Left ventricle myocardium inferior (tissue), 1 donor: ENCODE measurements around the gene PXN. TPM values are rescaled to one million over a fixed set of nuclear protein-coding genes. Genes with fewer than 3 reads are reported as not detected.
A peak's percentile ranks its signal among the peaks of the same experiment; 100 is the strongest.
"Not testable (repeated sequence)": the region's sequence is repeated elsewhere in the genome, so short reads cannot be mapped to it uniquely, and the experiment has no call there.

Experiments used
- DNase-seq: peaks from one replicate; pipeline ENCODE4 v3.0.0-alpha.2; 2020
- H3K27ac ChIP-seq: fragments of 200-600 bp; replicated peaks from 2 replicates; pipeline ENCODE4 v1.8.0; 2021
- H3K27me3 ChIP-seq: fragments of 200-600 bp; 2 replicates; pipeline ENCODE4 v1.8.0; 2021; ENCODE audit warnings: low read depth
- H3K36me3 ChIP-seq: fragments of 200-600 bp; 2 replicates; pipeline ENCODE4 v1.8.0; 2021
- H3K4me1 ChIP-seq: fragments of 200-600 bp; 2 replicates; pipeline ENCODE4 v1.8.0; 2021
- H3K4me3 ChIP-seq: fragments of 200-600 bp; 2 replicates; pipeline ENCODE4 v1.8.0; 2021; ENCODE audit warnings: mild to moderate bottlenecking, moderate library complexity
- H3K9me3 ChIP-seq: fragments of 200-600 bp; replicated peaks from 2 replicates; pipeline ENCODE4 v1.8.0; 2021
- intact Hi-C: fragments of 100-400 bp; cut with micrococcal nuclease; formaldehyde crosslinking; loops from one replicate; pipeline ENCODE4 v1.11.0; 2022
- total RNA-seq: library from RNA; stranded (reverse); fragmentation: NEBNext Ultra II Directional; extraction: Animal tissue kit (Norgen Biotek cat#: 25700); gene quantifications from one replicate; pipeline ENCODE4 v1.2.1, GENCODE V29; 2021
- TF ChIP-seq, protein P1 (sequence below): fragments of 200-600 bp; IDR thresholded peaks from 2 replicates; pipeline ENCODE4 v1.8.0; 2021; ENCODE audit warnings: antibody characterized with exemption, mild to moderate bottlenecking, borderline replicate concordance
- donor health status: DM: no; HTN: yes; CAD: no; lungs with severe emphysema.

The PXN gene
- total RNA-seq, 1 donor from 2014 or later, result 59.8 TPM

- Histone ChIP-seq H3K27ac (peak overlapping the region; percentile 96), H3K4me1 (peaks cover 100% of the 10 kb centered on the region), H3K27me3 (no peaks in the 10 kb centered on the region), H3K4me3 (no peak overlapping the region), H3K9me3 (no peaks in the 10 kb centered on the region), H3K36me3 (peaks cover 4% of the 10 kb centered on the region)
- DNase-seq, result peak; percentile 57
- TF ChIP-seq, protein P1, sequence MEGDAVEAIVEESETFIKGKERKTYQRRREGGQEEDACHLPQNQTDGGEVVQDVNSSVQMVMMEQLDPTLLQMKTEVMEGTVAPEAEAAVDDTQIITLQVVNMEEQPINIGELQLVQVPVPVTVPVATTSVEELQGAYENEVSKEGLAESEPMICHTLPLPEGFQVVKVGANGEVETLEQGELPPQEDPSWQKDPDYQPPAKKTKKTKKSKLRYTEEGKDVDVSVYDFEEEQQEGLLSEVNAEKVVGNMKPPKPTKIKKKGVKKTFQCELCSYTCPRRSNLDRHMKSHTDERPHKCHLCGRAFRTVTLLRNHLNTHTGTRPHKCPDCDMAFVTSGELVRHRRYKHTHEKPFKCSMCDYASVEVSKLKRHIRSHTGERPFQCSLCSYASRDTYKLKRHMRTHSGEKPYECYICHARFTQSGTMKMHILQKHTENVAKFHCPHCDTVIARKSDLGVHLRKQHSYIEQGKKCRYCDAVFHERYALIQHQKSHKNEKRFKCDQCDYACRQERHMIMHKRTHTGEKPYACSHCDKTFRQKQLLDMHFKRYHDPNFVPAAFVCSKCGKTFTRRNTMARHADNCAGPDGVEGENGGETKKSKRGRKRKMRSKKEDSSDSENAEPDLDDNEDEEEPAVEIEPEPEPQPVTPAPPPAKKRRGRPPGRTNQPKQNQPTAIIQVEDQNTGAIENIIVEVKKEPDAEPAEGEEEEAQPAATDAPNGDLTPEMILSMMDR, result no peak
- intact Hi-C loops, result no loop called here
Observed at GRCh38 chr12:120259418-120260202, 5.9 kb downstream of the PXN start.

- H3K4me3 ChIP-seq, result no peak overlapping the region
- peaks cover 4% of the 10 kb centered on the region for H3K36me3 ChIP-seq
- peaks cover 100% of the 10 kb centered on the region for H3K4me1 ChIP-seq
- no peaks in the 10 kb centered on the region for H3K27me3 ChIP-seq
- no peak for DNase-seq
- TF ChIP-seq, protein P1, result no peak
- intact Hi-C loops, result no loop called here
- H3K9me3 ChIP-seq, result no peaks in the 10 kb centered on the region
- H3K27ac ChIP-seq, result peak overlapping the region; percentile 96
Observed at GRCh38 chr12:120258323-120258896, 7.1 kb downstream of the PXN start.

DNA sequence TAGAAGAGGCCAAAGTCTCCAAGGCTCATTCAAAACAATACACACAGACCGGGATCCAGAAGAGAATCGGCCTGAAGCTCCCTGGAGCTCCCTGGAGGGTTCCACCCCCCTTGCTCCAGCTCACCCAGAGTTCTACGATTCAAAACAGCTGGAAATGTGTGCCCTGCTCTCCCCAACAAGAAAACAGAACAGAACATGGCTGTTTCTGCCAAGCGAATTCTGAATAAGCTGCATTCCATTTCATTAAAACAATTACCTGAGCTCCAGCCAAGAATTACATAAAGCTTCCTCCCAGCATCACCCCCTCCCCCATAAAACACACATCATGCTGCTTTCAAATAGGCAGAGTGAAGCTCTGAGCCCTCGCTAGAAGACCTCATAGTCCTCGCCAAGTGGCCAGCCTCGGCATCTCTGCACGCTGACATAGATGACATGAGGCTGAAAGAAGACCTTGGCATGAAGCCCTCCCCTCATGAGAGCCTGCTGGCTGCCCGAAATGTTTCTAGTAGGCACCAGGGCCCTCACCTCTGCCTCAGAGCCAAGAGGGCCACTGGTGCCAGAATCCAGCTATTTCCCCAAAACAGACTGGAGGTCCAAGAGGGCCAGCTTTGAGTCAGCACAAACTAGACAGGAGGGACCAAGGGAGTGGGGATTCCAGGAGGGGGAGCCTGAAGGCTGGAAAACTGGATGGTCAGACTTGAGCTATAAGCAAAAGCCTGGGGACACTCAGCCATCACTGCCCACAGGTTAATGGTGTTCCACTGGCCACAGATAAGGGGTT is 8.3 kb downstream of the PXN start:
- Histone ChIP-seq H3K4me1 (peaks cover 100% of the 10 kb centered on the region), H3K27me3 (no peaks in the 10 kb centered on the region), H3K27ac (peak overlapping the region; percentile 96), H3K36me3 (peaks cover 4% of the 10 kb centered on the region), H3K9me3 (no peaks in the 10 kb centered on the region), H3K4me3 (peak overlapping the region; percentile 32)
- DNase-seq, result peak; percentile 74
- TF ChIP-seq, protein P1, result peak; percentile 42
- intact Hi-C loops, result no loop called here

DNA sequence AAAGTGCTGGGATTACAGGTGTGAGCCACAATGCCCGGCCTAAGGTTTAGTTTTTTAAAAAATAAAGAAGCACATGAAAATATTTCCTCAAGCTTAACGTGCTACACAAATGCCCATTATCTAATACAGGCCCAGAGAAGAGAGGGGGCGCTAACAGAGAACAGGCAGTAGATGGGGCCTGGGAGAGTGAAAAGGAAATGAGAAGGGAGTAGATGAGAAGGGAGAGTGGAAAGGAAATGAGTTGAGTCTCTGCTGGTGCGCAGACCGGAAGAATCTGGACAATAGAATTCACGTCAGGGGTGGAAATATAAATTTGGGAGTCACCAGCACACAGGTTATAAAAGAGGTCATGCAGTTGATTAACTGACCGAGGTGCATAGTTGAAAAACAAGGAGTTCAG is 10.7 kb downstream of the PXN start:
- TF ChIP-seq, protein P1, result peak; percentile 49
- peak overlapping the region; percentile 96 for H3K27ac ChIP-seq
- H3K4me3 ChIP-seq, result no peak overlapping the region
- no peaks in the 10 kb centered on the region for H3K27me3 ChIP-seq
- H3K9me3 ChIP-seq, result no peaks in the 10 kb centered on the region
- DNase-seq, result no peak
- intact Hi-C loops, result no loop called here
- peaks cover 100% of the 10 kb centered on the region for H3K4me1 ChIP-seq
- peaks cover 4% of the 10 kb centered on the region for H3K36me3 ChIP-seq

DNA sequence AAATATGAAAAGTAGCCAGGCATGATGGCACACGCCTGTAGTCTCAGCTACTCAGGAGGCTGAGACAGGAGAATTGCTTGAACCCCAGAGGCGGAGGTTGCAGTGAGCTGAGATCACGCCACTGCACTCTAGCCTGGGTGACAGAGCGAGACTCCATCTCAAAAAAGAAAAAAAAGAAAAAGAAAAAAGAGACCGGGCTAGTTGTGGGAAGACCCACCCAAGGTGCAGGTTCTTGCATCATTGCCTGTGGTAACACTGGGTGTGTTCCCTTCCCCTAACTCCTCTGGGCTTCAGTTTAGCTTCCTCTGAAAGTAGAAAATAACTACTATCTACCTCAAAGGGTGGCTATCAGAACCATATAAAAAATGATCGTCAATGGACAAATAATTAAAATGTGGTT is 12.2 kb downstream of the PXN start:
- DNase-seq, result not testable (repeated sequence)

More for the DNA sequence above, 12.2 kb downstream of the PXN start:
- H3K4me3 ChIP-seq, H3K27me3 ChIP-seq, H3K9me3 ChIP-seq, H3K36me3 ChIP-seq, intact Hi-C loops: not testable (repeated sequence)
- peak overlapping the region; percentile 96 for H3K27ac ChIP-seq
- peaks cover 99% of the 10 kb centered on the region for H3K4me1 ChIP-seq
